HepG2 (cell line): ENCODE data around the gene RUNX3. TPM values are rescaled to one million over a fixed set of nuclear protein-coding genes. Genes with fewer than 3 reads are reported as not detected.

Experiments used
- ATAC-seq: fragments of 200-7000 bp; cut with Tn5 transposase; 3 replicates; pipeline ENCODE4 v1.9.1; 2020; ENCODE audit warnings: mild to moderate bottlenecking, moderate library complexity
- BruUV-seq: library from RNA; stranded (reverse); fragments of 400-500 nt; replicated peaks from 2 replicates; lab custom pipeline; 2021; lab: Mats Ljungman, UMichigan
- CTCF ChIA-PET: fragments of 300-600 bp; formaldehyde crosslinking; extraction: SDS; loops from one replicate; lab custom pipeline; 2021; ENCODE audit warnings: low total read pairs, inconsistent platforms, low intra/inter-chr PET ratio; lab: Yijun Ruan, JAX
- POLR2A ChIA-PET: fragments of 350-600 bp; sonication (Branson Sonifier 250); formaldehyde crosslinking; loops from one replicate; lab custom pipeline; 2020; ENCODE audit warnings: antibody characterized with exemption, inconsistent platforms; lab: Yijun Ruan, JAX
- DNase-seq: peaks from one replicate; pipeline ENCODE4 v3.0.0-alpha.2; 2015; ENCODE audit warnings: low spot score
- FAIRE-seq: peaks from 3 replicates; lab custom pipeline; 2011; peaks lifted over from hg19 to GRCh38; lab: Jason Lieb, UNC
- H2AFZ ChIP-seq: one replicate; pipeline ENCODE4 v1.6.1; 2011; ENCODE audit warnings: low read length, inconsistent platforms
- H3K27ac ChIP-seq: fragments of 300-600 bp; 3 replicates; pipeline ENCODE4 v1.8.0; 2011; ENCODE audit warnings: mixed run types, mild to moderate bottlenecking, mixed read lengths, low read length, inconsistent platforms; ENCODE audit not compliant: insufficient read depth; ENCODE audit errors: extremely low read length
- H3K27me3 ChIP-seq, 2 experiments: fragments of 200-600 bp in 1 of 2; 2 replicates in 1 of 2; 3 replicates in 1 of 2; pipeline versions ENCODE4 v1.6.0 to v1.8.0; 2011; ENCODE audit warnings: low read length in 2 of 2, mild to moderate bottlenecking in 2 of 2, moderate library complexity in 2 of 2, inconsistent platforms in 1 of 2; ENCODE audit not compliant: insufficient read depth in 2 of 2, control insufficient read depth in 1 of 2
- H3K36me3 ChIP-seq, 2 experiments: fragments of 200-600 bp in 1 of 2; replicated peaks in 1 of 2; 2 replicates in 1 of 2; 3 replicates in 1 of 2; pipeline versions ENCODE4 v1.5.1 to v1.8.0; 2011; ENCODE audit warnings: low read length in 2 of 2, inconsistent platforms in 1 of 2; ENCODE audit not compliant: insufficient read depth in 2 of 2, control insufficient read depth in 1 of 2
- H3K4me1 ChIP-seq: 2 replicates; pipeline ENCODE4 v1.5.1; 2012; ENCODE audit warnings: low read length, inconsistent platforms; ENCODE audit not compliant: insufficient read depth
- H3K4me2 ChIP-seq: 2 replicates; pipeline ENCODE4 v1.6.0; 2011; ENCODE audit warnings: low read depth, low read length, inconsistent platforms
- H3K4me3 ChIP-seq, 3 experiments: fragments of 200-600 bp in 1 of 3; sonication (generic), shearing (Covaris generic) in 1 of 3; replicated peaks in 1 of 3; 2 replicates each; pipeline ENCODE4 v1.5.1; 2011 to 2016; ENCODE audit warnings: low read length in 3 of 3, inconsistent platforms in 2 of 3, low read depth in 2 of 3, mild to moderate bottlenecking in 2 of 3, control low read depth in 1 of 3, mixed read lengths in 1 of 3; ENCODE audit not compliant: insufficient read depth in 1 of 3
- H3K79me2 ChIP-seq: one replicate; pipeline ENCODE4 v1.6.1; 2011; ENCODE audit warnings: low read length, inconsistent platforms; ENCODE audit not compliant: insufficient read depth
- H3K9ac ChIP-seq: 2 replicates; pipeline ENCODE4 v1.6.0; 2011; ENCODE audit warnings: mild to moderate bottlenecking, low read depth, low read length, inconsistent platforms; ENCODE audit not compliant: insufficient read depth
- H3K9me3 ChIP-seq: 2 replicates; pipeline ENCODE4 v1.5.1; 2012; ENCODE audit warnings: mild to moderate bottlenecking, low read length
- H4K20me1 ChIP-seq: 2 replicates; pipeline ENCODE4 v1.6.0; 2011; ENCODE audit warnings: inconsistent platforms, mild to moderate bottlenecking, low read length, moderate library complexity; ENCODE audit not compliant: insufficient read depth
- HMGXB3 ChIP-seq: sonication (generic); formaldehyde crosslinking; IDR thresholded peaks from 2 replicates; pipeline ENCODE4 v1.4.0; 2020; ENCODE audit warnings: missing genetic modification reagents, borderline replicate concordance
- KMT2A ChIP-seq: sonication (generic); formaldehyde crosslinking; IDR thresholded peaks from 2 replicates; pipeline ENCODE4 v1.4.0; 2020; ENCODE audit warnings: missing genetic modification reagents
- THAP7 ChIP-seq: sonication (generic); formaldehyde crosslinking; IDR thresholded peaks from 2 replicates; pipeline ENCODE4 v1.8.1; 2023; ENCODE audit warnings: mild to moderate bottlenecking, missing genetic modification reagents
- WGBS: methylation state at CpG from one replicate; pipeline ENCODE4 v1.1.6; 2017; ENCODE audit warnings: low lambda C conversion rate; 5-methylcytosine and 5-hydroxymethylcytosine counted together
- in situ Hi-C: cut with HindIII; loops from 2 replicates; pipeline ENCODE4 v1.10.0; 2017; ENCODE audit warnings: low pct_unique_long_range_greater_than_20kb; ENCODE audit not compliant: extremely low pct_ligation_motif_present
- intact Hi-C: fragments of 100-400 bp; cut with micrococcal nuclease; formaldehyde crosslinking; loops from one replicate; pipeline ENCODE4 v1.10.0; 2022; ENCODE audit not compliant: unreplicated experiment
- polyA plus RNA-seq, 8 experiments: library from polyadenylated mRNA; depleted of rRNA in 3 of 8; stranded (reverse) in 7 of 8; unstranded in 1 of 8; fragments of >200 nt; fragmentation: Illumina TruSeq in 4 of 8; extraction: Trizol in 4 of 8; gene quantifications; 2 replicates each; pipeline versions ENCODE4 v1.2.1 to v1.2.3, GENCODE V29; 2011 to 2016; ENCODE audit warnings: low read depth in 4 of 8, missing spikeins in 1 of 8, mixed read lengths in 1 of 8; ENCODE audit not compliant: insufficient read depth in 1 of 8
- total RNA-seq, 5 experiments: library from RNA; depleted of rRNA; stranded (reverse); fragments of >200 nt; fragmentation: Illumina TruSeq; extraction: Trizol; gene quantifications; 2 replicates each; pipeline ENCODE4 v1.2.3, GENCODE V29; 2016; ENCODE audit warnings: low read depth in 1 of 5

RUNX3 gene
- total and polyA plus RNA-seq, 2 of the 13 experiments (the other 11 are each of a cell fraction or from before 2014, with no cell fraction given): 0.04 to 0.22 TPM

GRCh38 chr1:24959623-24959975 is 29.5 kb upstream of the RUNX3 start:
- ATAC-seq (no peak), FAIRE-seq (no peak), DNase-seq (no peak)
- no peaks in the 10 kb centered on the region for H3K36me3 ChIP-seq
- no peak overlapping the region for H3K27ac ChIP-seq
- no peak overlapping the region for H3K9ac ChIP-seq
- in situ Hi-C loops: no loop called here
- H3K4me3 ChIP-seq: no peak overlapping the region
- H4K20me1 ChIP-seq: no peaks in the 10 kb centered on the region
- H3K4me1 ChIP-seq: no peaks in the 10 kb centered on the region
- H2AFZ ChIP-seq: no peak overlapping the region
- CTCF ChIA-PET: no interaction called here
- 25% methylated on average over 5 of the region's 8 CpGs for WGBS
- TF ChIP-seq THAP7 (CRISPR knock-in tag): no peak
- TF ChIP-seq KMT2A (CRISPR knock-in tag): no peak
- TF ChIP-seq HMGXB3 (CRISPR knock-in tag): no peak
- POLR2A ChIA-PET: no interaction called here
- no TSS peak for BruUV-seq
- no peaks in the 10 kb centered on the region for H3K9me3 ChIP-seq
- intact Hi-C loops: no loop called here
- H3K79me2 ChIP-seq: no peaks in the 10 kb centered on the region
- H3K27me3 ChIP-seq: peaks cover 4 to 75% of the 10 kb centered on the region in 2 experiments; a peak in 3 of 5 replicates
- no peak overlapping the region for H3K4me2 ChIP-seq
